ENCODE measurements around the gene ROBO2.

ROBO2 gene

DNA sequence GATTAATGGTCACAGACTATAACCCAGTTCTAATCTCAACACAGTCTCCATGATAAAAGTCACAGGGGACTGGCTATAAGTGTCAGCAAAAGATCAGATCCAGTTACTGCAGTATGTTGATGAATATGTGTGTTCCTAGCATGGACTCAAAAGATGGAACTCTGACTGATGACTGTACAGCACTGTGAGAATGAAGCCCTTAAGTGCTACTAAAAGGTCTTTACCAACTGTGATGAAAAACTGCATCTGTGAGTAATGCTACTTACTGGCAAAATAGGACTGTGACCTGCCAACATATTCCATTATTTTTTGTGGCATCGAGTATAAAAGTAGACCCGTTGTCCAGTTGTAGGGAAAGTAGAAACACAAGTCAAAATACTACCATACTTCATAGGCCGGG is 284.2 kb downstream of the ROBO2 start:
- DNase-seq (ENCODE audit: low read depth) = no peak
- TF ChIP-seq, protein P1, sequence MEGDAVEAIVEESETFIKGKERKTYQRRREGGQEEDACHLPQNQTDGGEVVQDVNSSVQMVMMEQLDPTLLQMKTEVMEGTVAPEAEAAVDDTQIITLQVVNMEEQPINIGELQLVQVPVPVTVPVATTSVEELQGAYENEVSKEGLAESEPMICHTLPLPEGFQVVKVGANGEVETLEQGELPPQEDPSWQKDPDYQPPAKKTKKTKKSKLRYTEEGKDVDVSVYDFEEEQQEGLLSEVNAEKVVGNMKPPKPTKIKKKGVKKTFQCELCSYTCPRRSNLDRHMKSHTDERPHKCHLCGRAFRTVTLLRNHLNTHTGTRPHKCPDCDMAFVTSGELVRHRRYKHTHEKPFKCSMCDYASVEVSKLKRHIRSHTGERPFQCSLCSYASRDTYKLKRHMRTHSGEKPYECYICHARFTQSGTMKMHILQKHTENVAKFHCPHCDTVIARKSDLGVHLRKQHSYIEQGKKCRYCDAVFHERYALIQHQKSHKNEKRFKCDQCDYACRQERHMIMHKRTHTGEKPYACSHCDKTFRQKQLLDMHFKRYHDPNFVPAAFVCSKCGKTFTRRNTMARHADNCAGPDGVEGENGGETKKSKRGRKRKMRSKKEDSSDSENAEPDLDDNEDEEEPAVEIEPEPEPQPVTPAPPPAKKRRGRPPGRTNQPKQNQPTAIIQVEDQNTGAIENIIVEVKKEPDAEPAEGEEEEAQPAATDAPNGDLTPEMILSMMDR (IDR thresholded peaks at IDR 0.05; ENCODE audit: insufficient read depth, low read depth, low read length, missing control alignments) = no peak
- no peak overlapping the region for H3K4me3 ChIP-seq (ENCODE audit: low read depth, low read length)

DNA sequence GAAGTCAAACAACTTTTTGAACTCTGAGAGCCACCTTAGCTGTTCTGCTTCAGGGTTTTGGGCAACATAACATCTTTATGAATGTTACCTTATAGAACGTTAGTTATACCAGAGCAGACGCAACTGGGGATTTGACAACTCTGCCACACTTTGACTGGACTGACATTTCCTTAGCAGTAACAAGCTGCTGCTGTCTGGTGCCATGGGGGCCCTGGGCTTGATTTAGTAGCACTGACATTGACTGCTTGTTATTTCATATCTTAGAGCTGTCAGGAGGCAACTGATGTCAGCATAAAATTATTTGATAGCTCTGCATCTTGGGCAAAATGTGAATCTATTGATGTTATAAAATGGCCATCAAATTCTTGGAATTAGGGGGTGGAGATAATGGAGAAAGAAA is 285.4 kb downstream of the ROBO2 start:
- DNase-seq (ENCODE audit: low read depth) = no peak
- H3K4me3 ChIP-seq (ENCODE audit: low read depth, low read length) = no peak overlapping the region
- TF ChIP-seq, protein P1 (IDR thresholded peaks at IDR 0.05; ENCODE audit: insufficient read depth, low read depth, low read length, missing control alignments) = no peak

DNA sequence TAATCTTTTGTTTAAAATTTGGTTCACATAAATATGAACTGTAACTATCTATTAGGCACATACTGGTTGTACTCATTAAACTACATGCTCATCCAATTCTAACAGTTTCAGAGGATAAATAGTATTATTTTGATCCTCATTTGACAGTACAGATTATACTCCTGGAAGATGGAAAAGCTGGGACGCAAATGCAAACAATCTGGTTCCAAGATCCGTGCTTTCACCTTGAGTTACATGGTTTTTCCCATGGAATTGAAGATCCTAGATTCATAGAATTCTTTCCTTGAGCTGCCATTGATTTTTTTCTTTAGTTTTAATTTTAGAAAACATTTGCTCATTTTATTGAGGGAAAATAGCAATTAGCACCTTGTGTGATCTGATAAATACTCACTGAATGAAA is 285.8 kb downstream of the ROBO2 start:
- no peak overlapping the region for H3K4me3 ChIP-seq (ENCODE audit: low read depth, low read length)
- DNase-seq (ENCODE audit: low read depth) = no peak
- TF ChIP-seq, protein P1 (IDR thresholded peaks at IDR 0.05; ENCODE audit: insufficient read depth, low read depth, low read length, missing control alignments) = no peak

DNA sequence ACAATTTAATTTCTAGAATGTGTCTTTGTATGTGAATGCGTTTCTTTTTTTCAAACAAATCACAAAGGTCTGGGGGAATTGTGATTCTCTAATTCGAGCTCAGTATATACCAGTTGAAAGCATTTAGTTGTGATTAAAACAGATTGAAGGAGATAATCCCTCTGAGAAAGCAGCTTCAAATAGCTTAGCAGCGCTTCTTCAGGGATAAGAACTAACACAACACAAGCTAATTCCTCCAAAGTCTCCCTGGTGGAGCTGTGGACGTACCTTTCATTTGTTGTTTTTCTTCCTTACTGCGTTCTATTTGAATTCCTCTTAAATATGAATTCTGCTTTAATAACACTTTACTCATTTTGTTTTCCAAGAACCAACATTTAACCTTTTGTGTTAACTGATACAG is 286.7 kb downstream of the ROBO2 start:
- TF ChIP-seq, protein P1 (IDR thresholded peaks at IDR 0.05; ENCODE audit: insufficient read depth, low read depth, low read length, missing control alignments) = no peak
- no peak overlapping the region for H3K4me3 ChIP-seq (ENCODE audit: low read depth, low read length)
- DNase-seq (ENCODE audit: low read depth) = no peak

DNA sequence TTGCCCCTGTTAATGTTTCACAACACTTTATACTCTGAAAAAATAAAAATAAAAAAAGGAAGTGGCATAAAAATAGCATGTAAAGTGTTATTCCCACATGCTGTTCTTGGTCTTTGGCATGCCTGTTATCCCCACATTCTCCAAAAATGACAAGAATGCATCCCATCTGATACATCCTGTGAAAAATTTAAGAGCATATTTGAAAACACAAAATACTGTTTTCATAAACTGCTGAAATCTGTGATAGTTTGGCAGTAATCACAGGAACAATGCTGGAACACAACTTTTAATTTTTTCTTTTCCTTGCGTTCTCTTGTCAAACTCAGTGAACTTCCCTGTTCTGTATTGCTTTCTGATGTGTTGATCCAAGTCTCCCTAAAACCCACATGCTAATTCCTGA is 288.8 kb downstream of the ROBO2 start:
- H3K4me3 ChIP-seq (ENCODE audit: low read depth, low read length) = no peak overlapping the region
- DNase-seq (ENCODE audit: low read depth) = no peak
- TF ChIP-seq, protein P1 (IDR thresholded peaks at IDR 0.05; ENCODE audit: insufficient read depth, low read depth, low read length, missing control alignments) = no peak

DNA sequence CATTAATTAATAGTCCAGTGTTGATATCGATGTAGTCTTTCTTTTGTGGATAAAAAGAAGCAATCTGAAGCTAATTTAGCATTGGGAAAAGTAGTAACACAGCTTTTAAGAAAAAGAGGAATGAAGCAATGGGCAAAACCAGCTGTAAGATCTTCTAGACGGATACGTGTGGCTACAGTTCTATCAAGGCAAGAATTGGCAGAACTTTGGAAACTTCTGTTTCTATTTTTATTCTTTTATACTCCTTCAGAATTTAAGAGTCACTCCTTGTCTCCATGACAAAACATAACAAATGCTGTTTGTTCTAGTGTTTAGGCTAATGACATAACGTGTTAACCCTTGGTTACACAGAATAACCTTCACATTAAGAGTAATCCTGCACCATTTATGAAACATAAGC is 289.2 kb downstream of the ROBO2 start:
- TF ChIP-seq, protein P1 (IDR thresholded peaks at IDR 0.05; ENCODE audit: insufficient read depth, low read depth, low read length, missing control alignments) = no peak
- H3K4me3 ChIP-seq (ENCODE audit: low read depth, low read length) = no peak overlapping the region
- DNase-seq (ENCODE audit: low read depth) = no peak

DNA sequence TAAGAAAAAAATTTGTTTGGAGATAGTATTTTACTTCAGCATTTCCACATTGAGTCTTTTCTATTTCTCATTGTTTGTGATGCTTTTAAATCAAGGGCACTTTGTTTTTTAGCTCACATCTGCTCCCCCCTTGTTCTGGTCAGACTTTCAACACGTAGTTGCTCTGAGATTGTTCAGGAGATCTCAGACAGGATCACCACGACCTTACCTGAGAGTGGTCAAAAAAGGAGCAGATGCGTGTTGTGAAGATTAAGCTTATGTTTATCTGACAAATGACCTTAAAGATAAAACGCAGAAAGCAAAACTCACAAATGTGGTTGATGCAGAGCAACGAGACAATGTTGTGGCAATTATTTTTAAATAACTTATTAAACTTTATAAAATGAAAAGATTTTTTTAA is 298.3 kb downstream of the ROBO2 start:
- no peak for DNase-seq (ENCODE audit: low read depth)
- TF ChIP-seq, protein P1 (IDR thresholded peaks at IDR 0.05; ENCODE audit: insufficient read depth, low read depth, low read length, missing control alignments) = no peak
- H3K4me3 ChIP-seq (ENCODE audit: low read depth, low read length) = no peak overlapping the region

All from GM12865 (cell line).